Measurements from ENCODE around the gene TBC1D5. TPM values are rescaled to one million over a fixed set of nuclear protein-coding genes. Genes with fewer than 3 reads are reported as not detected.

The TBC1D5 gene
- polyA plus RNA-seq, 3 donors, result 49.9 to 51.9 (median 51.5) TPM

DNA sequence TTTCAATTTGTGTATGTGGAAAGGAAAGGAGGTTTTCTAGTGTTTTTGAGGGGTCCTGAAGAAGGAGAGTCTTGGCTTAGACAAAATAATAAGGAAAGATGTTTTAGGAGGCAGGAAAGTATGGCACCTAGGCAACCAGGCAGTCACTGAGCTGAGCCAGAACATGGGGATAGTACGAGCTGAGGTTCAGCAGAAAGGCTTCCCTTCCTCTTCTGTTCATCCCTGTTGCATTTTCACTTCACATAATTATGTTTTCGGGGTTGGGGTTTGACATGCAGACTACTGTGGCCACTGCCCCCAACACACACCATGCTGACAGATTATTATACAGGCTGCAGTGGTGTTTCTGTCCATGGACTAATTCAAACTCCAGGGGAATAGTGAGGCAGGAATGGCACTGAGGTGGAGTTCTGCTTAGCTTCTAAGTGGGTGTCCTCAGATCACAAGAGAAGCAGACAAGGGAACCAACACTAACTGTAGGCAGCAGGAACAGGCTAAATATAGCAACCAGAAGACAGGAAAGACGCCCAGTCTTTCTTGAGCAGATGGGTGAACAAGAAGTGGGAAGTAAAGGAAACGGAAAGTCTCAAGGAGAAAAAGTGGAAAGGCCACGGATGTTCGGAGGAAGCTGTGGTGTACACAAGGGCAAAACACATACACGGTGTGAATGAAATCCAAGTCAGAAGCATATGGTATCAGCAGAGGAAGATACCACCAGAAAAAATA, 551.9 kb downstream of the TBC1D5 start:
- DNase-seq (ENCODE audit: extremely low read depth in 1 of 11, low read depth in 9 of 11, low spot score in 4 of 11), result no peak

DNA sequence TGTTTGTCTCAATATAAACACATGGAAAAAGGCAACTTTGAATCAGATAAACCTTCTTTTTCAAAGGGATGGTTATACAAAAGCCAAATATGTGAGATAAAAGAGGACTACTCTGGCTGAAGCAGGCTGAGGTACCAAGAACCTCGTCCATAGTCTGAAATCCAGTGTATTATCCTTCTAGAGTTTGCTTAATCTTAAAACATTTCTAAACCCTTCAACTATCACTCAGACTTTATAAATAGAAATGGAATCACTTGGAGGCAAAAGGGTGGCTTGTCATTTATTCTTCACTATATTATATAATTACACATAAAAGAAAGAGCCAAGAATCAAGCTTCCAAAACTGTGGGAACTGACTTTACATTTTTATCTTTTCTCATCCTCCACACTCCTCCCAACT, 554.1 kb downstream of the TBC1D5 start:
- DNase-seq (ENCODE audit: extremely low read depth in 1 of 11, low read depth in 9 of 11, low spot score in 4 of 11), result no peak

DNA sequence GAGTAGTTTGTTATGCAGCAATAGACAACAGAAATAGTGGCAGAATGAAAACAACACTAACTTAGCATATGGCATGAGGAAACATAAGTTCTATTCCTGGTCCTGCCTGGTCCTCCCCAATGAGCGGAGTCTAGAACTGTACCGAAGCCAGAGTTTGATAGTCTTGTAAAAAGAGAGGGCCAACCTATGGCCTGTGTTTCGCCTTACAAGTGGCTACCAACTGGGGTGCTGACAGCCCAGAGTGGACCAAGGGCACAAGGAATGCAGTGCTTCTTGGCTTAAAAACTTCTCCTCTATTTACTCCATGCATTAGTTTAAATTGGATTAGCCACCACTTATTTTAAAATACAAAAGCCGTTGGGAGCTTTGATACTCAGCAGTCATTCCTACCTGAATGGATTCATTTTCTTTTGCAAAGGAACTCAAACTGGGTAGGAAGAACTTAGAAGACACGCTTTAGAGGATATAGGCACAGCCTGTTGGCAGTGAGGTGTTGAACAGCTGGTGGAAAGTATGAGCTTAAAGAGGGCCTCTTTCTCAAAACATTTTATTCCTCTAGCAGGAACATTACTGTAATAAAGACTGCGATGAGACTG, 554.7 kb downstream of the TBC1D5 start:
- no peak for DNase-seq (ENCODE audit: extremely low read depth in 1 of 11, low read depth in 9 of 11, low spot score in 4 of 11)

DNA sequence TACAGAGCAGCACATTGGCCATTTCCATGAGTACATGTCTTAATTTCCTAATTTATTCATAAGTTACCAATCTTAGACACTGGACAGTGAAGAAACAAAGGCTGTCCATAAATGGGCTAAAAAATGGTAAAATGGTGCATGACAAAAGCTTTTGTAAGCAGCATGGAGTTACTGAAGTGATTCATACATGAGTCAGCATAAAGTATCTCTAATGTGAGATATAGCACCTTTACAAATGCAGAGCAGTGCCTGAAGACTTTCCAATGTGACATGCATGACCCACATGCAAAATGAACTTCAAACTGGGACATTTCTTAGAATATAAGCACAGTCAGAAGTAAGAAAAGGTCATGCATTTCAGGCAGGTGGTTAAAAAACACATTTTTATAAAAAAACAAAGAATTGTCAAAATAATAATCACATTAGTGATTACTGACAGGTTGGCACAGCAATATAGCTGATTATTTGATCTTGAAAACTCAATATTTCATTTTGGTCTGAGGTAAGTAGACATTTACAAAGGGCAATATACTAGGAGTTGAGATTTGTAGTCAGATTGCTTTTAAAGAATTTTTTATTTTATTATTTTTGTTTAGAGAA, 558.4 kb downstream of the TBC1D5 start:
- no peak for DNase-seq (ENCODE audit: extremely low read depth in 1 of 11, low read depth in 9 of 11, low spot score in 4 of 11)

DNA sequence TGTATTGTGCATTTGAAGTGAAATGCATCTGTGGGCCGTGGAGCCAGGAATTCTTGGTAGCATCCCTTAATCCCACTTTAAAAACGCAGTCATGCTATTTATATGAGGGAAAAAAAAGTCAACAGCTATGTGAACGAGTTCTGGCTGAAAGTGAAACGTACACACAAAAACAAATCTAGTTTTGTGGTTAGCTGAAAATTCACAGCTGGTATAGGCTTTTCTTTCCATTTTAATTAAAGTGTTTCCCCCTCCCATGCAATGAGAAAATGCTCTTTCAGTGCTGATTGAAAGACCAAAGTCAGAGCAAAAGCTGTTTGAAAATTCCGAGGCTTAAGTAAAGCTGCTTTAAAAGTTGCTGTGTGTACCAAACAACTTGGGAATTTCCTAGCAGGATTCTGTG, 560.3 kb downstream of the TBC1D5 start:
- DNase-seq (ENCODE audit: extremely low read depth in 1 of 11, low read depth in 9 of 11, low spot score in 4 of 11), result no peak

DNA sequence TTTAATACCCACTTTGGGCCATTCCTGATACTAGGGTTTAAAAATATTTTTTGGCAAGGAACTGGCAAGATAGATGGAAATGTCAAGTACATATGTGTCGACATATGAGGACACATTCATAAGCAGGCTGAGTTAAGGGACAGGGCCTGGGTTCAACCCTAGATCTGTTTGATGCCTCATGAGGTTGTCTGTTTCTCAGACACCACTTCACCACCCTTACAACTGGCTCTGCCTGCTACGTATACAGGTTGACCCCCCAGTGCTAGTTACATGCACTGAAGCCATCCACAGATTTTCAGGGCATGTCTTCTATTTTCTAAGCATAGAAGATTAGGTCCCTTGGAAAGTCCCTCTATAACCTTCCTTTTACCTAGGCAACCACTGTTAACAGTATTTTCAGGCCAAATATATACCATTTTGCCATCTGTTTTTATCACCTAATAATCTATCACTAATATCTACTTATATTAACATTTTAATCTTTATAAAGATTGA, 561.0 kb downstream of the TBC1D5 start:
- DNase-seq (ENCODE audit: extremely low read depth in 1 of 11, low read depth in 9 of 11, low spot score in 4 of 11), result no peak

DNA sequence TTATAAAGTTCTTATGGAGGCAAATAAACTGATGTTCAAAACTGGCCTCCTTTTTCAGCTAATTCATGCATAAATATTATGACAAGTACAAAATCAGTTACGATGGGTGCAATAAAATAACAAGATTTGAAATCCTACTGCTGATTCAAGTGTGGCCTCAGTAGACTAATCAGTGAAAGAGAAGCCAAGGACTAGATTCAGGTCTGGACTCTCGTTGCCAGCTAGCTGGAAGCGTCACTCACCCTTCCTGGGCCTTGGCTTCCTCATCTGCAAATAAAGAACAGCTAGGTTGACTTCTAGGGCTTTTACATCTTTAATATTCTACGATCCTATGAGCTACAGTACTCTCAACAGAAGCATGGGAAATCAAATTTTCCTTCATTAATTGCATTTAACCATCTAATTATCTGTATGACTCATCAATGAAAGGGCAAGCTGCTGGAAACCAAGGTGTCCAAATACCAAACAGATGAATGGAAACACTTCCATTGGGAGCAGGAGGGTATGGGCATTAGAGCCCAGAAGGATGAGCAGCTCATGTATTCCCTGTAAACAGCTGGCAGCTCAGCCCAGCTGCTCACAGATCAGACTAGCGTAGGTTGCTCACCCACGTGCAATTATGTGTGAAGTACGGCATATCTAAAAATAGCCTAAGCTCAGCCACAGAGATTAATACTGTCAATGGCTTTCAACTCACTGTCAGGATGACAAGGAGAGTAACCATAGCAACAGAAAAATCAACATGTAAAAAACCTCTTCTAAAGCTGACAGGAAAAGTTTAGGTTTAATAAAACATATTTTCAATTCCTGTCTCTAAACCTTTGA, 562.8 kb downstream of the TBC1D5 start:
- DNase-seq (ENCODE audit: extremely low read depth in 1 of 11, low read depth in 9 of 11, low spot score in 4 of 11), result no peak

DNA sequence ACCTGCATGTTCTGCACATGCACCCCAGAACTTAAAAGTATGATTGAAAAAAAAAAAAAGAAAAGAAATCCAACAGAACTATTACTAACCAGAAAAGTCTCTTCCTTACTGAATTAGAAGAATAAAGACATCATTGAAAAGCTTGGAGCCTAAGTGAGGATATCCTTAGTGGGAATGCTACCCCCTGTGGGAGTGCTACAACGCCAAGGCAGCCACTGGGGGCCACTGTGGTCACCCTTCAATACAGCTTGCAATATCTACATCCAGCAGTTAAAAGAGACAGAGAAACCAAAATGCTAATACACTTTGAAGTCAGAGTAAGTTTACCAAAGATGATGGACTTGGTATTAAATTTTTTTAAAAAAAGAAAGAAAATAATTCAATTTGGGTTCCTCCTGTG, 565.7 kb downstream of the TBC1D5 start:
- no peak for DNase-seq (ENCODE audit: extremely low read depth in 1 of 11, low read depth in 9 of 11, low spot score in 4 of 11)

DNA sequence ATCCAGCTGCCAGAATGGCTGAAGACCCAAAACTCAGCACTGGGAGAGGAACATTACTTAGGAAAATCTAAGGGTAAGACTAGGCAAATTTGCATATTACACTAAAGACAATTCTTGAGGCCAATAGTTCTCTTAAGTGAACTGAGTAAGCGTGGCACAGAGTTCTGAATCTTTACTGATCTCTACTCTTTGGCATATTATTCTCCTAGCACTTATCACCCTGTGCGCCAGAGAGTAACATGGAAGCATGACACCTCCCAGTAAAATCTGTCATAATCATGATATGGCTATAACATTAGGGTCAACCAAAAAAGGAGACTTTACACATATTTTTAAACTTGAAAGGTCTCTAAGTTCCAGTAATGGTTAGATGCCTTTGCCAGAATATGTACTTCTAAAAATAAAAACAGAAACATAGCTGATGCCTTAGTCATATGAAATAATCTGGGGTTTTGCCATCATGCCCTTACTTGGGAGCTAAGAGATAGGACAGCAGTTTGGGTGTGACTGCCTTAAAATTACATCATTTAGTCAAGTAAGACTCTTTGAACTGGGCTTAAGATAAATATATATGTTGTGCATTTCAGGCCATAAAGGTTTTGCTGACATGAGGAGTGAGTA, 567.1 kb downstream of the TBC1D5 start:
- DNase-seq (ENCODE audit: extremely low read depth in 1 of 11, low read depth in 9 of 11, low spot score in 4 of 11), result no peak

DNA sequence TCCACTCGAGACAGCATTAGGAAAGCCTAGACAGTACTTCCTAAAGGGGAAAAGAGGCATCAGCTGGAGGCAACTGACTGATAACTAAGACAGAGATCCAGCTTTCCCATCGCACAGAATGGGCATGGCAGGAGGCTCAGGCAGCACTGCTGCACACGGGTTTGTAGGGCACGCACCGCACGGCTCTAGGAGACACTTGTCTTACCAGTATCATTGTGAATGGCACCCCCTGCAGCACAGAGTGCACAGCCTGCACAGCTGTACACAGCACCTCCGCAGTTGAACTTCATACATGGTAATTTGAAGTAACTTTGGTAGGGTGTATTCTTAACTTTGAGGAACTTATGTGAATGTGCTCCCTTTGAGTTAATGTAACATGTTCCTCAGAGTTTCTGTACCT, 576.1 kb downstream of the TBC1D5 start:
- DNase-seq (ENCODE audit: extremely low read depth in 1 of 11, low read depth in 9 of 11, low spot score in 4 of 11), result no peak

DNA sequence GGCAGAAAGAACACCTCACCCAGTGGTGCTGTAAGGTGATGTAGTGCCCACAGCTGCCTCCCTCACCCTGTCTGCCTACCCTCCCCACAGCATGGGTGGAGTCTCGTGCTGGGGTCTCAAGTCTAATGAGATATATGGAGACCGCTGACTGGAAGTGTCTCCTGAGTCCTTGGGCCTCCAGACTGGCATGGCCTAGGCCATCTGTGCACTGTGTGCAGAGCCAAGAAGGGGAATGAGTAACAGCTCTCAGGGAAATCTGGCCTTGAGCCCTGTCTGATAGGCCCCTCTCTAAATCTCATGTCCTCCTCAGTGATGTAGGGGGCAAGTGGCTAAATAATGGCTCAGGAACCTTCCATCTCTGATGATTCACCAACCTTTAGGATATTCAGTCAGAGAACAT, 580.3 kb downstream of the TBC1D5 start:
- DNase-seq (ENCODE audit: extremely low read depth in 1 of 11, low read depth in 9 of 11, low spot score in 4 of 11), result no peak

DNA sequence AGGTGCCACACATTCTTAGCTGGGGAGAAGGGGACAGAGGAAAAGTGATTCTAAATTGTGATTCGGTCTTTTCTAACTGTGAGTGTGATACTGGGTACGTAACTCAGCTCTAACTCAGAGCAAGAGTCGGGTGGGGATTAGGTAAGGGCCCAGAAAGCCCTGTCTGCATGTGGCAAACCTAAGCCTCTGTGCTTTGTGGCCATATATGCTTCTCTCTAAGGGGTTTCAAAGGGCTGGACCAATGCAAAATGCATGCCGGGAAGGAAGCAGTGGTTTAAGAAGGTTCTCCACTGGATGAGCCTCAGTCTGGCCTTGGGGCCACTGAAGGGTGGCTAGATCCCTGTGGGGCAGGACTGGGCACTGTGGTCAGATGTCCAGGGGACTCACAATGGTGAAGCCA, 581.8 kb downstream of the TBC1D5 start:
- DNase-seq (ENCODE audit: extremely low read depth in 1 of 11, low read depth in 9 of 11, low spot score in 4 of 11), result no peak

DNA sequence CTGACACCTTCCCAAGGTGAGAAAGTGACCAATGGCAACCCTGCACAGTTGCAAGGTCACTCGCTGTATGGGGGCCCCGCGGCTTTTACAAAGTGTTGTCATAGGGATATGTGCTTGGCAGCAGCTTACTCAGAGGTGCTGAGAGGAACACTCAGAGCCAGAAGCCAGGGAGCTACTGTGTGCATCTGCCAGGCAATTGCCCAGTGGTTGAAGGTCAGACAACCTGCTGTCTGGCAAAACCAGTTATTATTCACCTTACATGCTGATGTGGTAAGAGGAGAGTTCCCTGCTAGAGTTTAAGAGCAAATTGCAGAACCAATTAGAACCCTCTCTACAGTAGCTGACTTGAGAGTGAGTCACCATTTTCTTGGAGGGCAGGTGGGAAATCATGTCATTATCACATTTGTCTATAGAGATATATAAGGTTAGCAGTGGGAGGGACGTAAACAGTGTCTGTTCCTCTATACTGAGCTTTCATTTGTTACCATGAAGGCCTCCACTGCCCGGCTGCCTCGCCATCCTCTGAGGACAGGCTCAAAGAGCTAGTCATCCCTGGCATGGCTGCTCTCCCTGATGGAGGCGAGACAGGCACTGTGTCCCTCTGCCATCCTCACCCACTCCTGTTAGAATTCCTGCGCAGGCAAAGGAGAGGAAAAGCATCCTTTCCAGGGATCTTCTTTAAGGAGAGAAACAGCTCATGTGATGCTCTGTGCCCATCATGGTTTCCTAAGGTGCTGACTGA, 583.3 kb downstream of the TBC1D5 start:
- no peak for DNase-seq (ENCODE audit: extremely low read depth in 1 of 11, low read depth in 9 of 11, low spot score in 4 of 11)

DNA sequence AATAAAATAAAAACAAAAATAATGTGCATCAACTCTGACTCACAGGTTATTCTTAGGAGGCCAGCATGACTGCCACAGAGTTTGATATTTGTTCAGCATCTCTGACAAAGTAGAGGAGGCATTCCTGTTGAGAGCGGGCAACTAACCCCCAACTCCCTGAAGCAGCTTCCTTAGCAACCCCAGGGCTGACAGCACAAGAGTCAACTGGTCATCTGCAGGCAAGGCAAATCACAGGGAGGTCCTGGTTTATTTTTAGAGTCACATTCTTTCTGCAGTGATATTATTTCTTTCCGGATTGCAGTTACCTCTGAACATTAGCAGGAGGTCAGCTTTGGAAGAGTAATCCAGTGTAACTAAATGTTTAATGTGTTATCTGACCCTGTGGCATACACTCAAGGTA, 584.7 kb downstream of the TBC1D5 start:
- peak in 4 of 11 donors; percentile 9 to 26 (median 13) for DNase-seq (ENCODE audit: extremely low read depth in 1 of 11, low read depth in 9 of 11, low spot score in 4 of 11)

DNA sequence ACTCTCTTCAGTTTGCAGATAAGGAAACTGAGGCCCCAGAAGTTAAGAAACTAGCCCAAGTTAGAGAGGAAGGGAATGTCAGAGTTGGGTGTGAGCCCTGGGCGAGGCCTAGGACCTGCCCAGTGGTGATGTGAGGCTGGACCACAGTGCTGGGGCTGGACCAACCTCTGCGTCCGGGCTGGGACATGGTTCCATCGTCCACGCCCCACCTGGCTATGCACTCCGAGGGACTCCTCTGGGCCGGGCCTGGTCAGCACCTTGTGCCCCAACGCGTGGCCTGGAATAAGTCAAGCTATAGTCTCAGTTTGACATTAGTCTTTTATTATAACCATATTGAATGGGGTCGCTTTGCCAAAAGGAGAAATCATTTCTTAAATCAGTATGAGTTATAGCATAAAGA, 585.6 kb downstream of the TBC1D5 start:
- no peak for DNase-seq (ENCODE audit: extremely low read depth in 1 of 11, low read depth in 9 of 11, low spot score in 4 of 11)

DNA sequence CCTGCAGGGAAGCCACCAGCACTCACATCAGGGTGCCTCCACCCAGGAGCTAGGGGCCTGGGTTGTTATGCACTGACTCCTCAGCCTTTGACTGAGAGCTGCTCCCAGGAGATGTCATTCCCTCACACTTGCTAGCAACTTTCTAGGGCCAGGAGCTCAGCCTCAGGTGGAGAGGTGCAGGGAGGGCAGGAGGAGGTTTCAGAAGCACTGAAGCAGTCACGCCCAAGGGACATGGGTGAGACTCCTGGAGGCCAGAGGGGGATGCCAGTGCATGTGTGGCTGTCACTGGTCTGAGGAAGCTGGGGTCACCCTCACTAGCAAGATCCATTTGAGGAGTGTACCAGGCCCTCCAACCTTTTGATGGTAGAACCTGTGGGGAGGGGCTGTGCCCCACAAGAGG, 586.5 kb downstream of the TBC1D5 start:
- no peak for DNase-seq (ENCODE audit: extremely low read depth in 1 of 11, low read depth in 9 of 11, low spot score in 4 of 11)

DNA sequence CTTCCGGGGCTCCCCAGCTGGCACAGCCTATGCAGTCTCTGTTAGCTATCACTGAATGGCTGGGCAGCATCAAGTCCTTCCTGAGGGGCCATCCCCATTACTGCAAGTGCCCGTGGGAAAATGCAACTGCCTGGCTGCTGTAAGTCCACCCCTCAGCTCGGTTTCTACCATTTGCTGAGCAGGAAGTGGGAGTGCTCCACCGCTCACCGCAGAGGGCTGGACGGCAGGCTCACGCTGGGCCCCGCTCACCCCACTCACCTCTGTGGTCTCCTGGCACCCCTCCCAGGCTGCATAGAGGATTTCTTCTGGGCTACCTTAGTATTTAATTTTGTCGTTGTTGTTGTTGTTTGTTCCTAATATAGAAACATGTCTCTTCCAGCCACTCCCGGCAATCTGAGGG, 587.5 kb downstream of the TBC1D5 start:
- no peak for DNase-seq (ENCODE audit: extremely low read depth in 1 of 11, low read depth in 9 of 11, low spot score in 4 of 11)

DNA sequence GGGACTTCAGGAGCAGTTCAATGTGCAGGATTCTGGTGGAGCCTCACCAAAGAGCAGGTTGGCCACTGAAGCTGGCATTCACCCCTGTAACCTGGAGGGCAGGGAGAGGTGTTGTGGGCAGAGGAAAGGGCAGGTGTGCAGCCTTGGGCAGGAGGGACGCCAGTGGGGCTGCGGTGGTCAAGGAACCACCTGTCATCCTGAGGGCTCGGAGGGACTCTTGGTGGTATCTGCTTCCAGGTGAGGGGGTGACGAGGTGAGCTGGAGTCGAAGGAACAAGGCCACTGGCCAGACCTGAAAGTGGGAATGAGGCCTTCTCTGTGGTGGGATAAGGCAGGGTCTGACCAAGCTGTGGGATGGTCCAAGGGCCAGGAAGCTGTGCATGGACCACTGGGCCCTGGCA, 588.2 kb downstream of the TBC1D5 start:
- no peak for DNase-seq (ENCODE audit: extremely low read depth in 1 of 11, low read depth in 9 of 11, low spot score in 4 of 11)

DNA sequence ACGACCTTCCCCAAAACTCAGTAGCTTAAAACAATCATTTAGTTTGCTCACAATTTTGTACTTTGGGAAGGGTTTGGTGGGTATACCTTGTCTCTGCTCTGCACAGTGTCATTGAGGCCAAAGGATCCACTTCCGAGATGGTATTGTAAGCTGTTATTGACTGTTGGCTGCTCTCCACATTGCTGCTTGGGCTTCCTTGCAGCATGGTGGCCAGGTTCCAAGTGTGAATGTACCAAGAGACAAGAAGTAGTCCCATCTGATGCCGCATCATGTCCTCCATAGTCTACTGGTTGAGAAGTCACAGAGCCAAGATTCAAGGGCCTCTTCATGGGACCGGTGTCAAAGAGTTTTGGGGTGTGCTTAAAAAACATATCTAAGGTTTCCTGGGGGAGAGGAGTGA, 589.2 kb downstream of the TBC1D5 start:
- DNase-seq (ENCODE audit: extremely low read depth in 1 of 11, low read depth in 9 of 11, low spot score in 4 of 11), result no peak
